Panc1 (cell line): ENCODE results near the gene HOXB13. TPM values are rescaled to one million over a fixed set of nuclear protein-coding genes. Genes with fewer than 3 reads are reported as not detected.

ENCODE experiments used
- ATAC-seq: fragments of 200-7000 bp; cut with Tn5 transposase; 2 replicates; pipeline ENCODE4 v1.9.1; 2020; ENCODE audit warnings: mild to moderate bottlenecking, moderate library complexity
- BruUV-seq: library from RNA; stranded (reverse); fragments of 400-500 nt; replicated peaks from 2 replicates; lab custom pipeline; 2021; lab: Mats Ljungman, UMichigan
- CTCF ChIA-PET: fragments of 300-600 bp; sonication (Branson Sonifier 250); formaldehyde crosslinking; loops from one replicate; lab custom pipeline; 2022; ENCODE audit warnings: antibody characterized with exemption; lab: Charles Lee
- POLR2A ChIA-PET: fragments of 300-600 bp; sonication (Branson Sonifier 250); formaldehyde crosslinking; loops from one replicate; lab custom pipeline; 2022; ENCODE audit warnings: antibody characterized with exemption; lab: Charles Lee
- DNase-seq: peaks from one replicate; pipeline ENCODE4 v3.0.0-alpha.2; 2010; ENCODE audit warnings: low read depth, low spot score
- H3K27ac ChIP-seq: 2 replicates; pipeline ENCODE4 v1.5.1; 2011; ENCODE audit warnings: mild to moderate bottlenecking, low read length, inconsistent platforms
- H3K27me3 ChIP-seq: fragments of 200-500 bp; sonication (Bioruptor generic); 2 replicates; pipeline ENCODE4 v1.6.0; 2014; ENCODE audit warnings: low read length, inconsistent platforms; ENCODE audit not compliant: control insufficient read depth, insufficient read depth
- H3K36me3 ChIP-seq: fragments of 200-500 bp; sonication (Bioruptor generic); 2 replicates; pipeline ENCODE4 v1.5.1; 2014; ENCODE audit warnings: inconsistent platforms, mild to moderate bottlenecking, low read length, moderate library complexity; ENCODE audit not compliant: control insufficient read depth, insufficient read depth
- H3K4me1 ChIP-seq: 2 replicates; pipeline ENCODE4 v1.5.1; 2011; ENCODE audit warnings: inconsistent platforms, mild to moderate bottlenecking, low read length, moderate library complexity; ENCODE audit not compliant: control insufficient read depth, insufficient read depth
- H3K4me3 ChIP-seq, 2 experiments: 2 replicates each; pipeline ENCODE4 v1.5.1; 2011 to 2012; ENCODE audit warnings: low read depth in 2 of 2, low read length in 2 of 2, mild to moderate bottlenecking in 2 of 2, inconsistent platforms in 1 of 2, moderate library complexity in 1 of 2
- H3K9me3 ChIP-seq: fragments of 200-500 bp; sonication (Bioruptor generic); 2 replicates; pipeline ENCODE4 v1.5.1; 2014; ENCODE audit warnings: low read depth, mild to moderate bottlenecking, inconsistent platforms, low read length, moderate library complexity; ENCODE audit not compliant: control insufficient read depth, insufficient read depth
- POLR2AphosphoS5 ChIP-seq: IDR thresholded peaks from 2 replicates; pipeline ENCODE4 v1.6.1; 2012; ENCODE audit warnings: mild to moderate bottlenecking, low read depth, low read length, moderate library complexity
- REST ChIP-seq, 2 experiments: IDR thresholded peaks; 2 replicates each; pipeline ENCODE4 v1.6.1; 2011 to 2012; ENCODE audit warnings: low read depth in 2 of 2, control low read depth in 1 of 2, low read length in 1 of 2, mild to moderate bottlenecking in 1 of 2, moderate library complexity in 1 of 2; ENCODE audit not compliant: insufficient read depth in 1 of 2
- SIN3A ChIP-seq: IDR thresholded peaks from 2 replicates; pipeline ENCODE4 v1.6.1; 2012; ENCODE audit warnings: low read depth, mild to moderate bottlenecking, low read length, moderate library complexity, borderline replicate concordance; ENCODE audit not compliant: insufficient read depth
- TCF7L2 ChIP-seq: IDR thresholded peaks from 2 replicates; pipeline ENCODE4 v1.6.1; 2011; ENCODE audit warnings: mild to moderate bottlenecking, low read depth, low read length, inconsistent platforms
- in situ Hi-C: cut with HindIII; loops from 2 replicates; pipeline ENCODE4 v1.10.0; 2016; ENCODE audit warnings: low sequenced_read_pairs, low pct_unique_long_range_greater_than_20kb
- intact Hi-C: fragments of 100-400 bp; cut with micrococcal nuclease; formaldehyde crosslinking; loops from one replicate; pipeline ENCODE4 v1.10.0; 2022; ENCODE audit not compliant: unreplicated experiment
- total RNA-seq: library from RNA; stranded (reverse); gene quantifications from one replicate; pipeline ENCODE4 v1.2.1, GENCODE V29; 2021; ENCODE audit not compliant: unreplicated experiment
- TF ChIP-seq, protein P1 (sequence below): fragments of 450-650 bp; IDR thresholded peaks from 2 replicates; pipeline ENCODE4 v1.5.1; 2017; ENCODE audit warnings: mild to moderate bottlenecking

Gene HOXB13
- total RNA-seq, 1 experiment from 2014 or later: 8.1 TPM

DNA sequence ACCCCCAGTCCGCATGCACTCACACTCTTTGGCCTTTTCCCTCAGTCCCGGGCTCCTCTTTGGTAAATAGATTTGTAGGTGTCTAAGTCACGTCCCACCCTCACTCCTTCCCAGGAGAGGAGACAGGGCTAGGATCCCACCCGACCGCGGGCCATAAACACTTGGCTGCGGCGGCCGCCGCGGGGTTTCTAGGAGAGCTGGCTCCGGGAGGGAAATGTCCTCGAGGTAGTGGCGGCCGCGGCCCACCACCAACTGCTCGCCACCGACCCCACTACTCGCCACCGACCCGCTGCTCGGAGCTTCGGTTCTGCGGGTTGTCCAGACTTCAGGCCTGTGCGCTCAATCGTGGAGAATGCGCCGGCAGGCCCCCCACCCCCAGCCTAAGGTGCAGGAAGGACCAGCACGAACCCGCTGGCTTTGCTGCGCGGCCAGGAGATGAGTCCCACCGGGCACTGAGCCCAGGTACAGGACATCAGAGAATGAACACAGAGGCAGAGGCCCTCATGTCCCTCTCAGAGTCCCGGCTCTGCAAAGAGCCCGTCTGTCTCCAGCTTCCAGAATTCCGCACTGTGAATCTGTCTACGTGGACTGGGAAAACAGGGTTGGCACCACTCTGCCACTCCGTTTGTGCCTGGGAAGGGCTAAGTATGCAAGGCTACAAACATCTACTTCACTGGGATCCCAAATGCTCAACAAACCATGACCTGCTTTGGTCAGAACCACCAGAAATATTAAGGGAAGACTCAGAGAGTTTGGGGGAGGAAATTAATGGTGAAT, 3.1 kb downstream of the HOXB13 start:
- Histone ChIP-seq H3K9me3 (no peaks in the 10 kb centered on the region), H3K27ac (no peak overlapping the region), H3K36me3 (no peaks in the 10 kb centered on the region), H3K27me3 (no peaks in the 10 kb centered on the region), H3K4me3 (no peak overlapping the region), H3K4me1 (peaks cover 6% of the 10 kb centered on the region; the same call in 1 of the 2 replicates)
- no peak for DNase-seq
- no TSS peak for BruUV-seq
- in situ Hi-C loops: no loop called here
- POLR2A ChIA-PET: interaction anchor here (0.5 to 0.6 kb wide), 3 partner anchors 12 to 182 kb away, joined by 3 to 11 read pairs (median 3); no protein-coding TSS in a partner anchor
- no peak for ATAC-seq
- intact Hi-C loops: loop anchor here (1.0 kb wide), 1 partner anchor 154 kb away; no protein-coding TSS in a partner anchor
- no peak for TF ChIP-seq TCF7L2
- no peak for TF ChIP-seq POLR2AphosphoS5
- TF ChIP-seq, protein P1, sequence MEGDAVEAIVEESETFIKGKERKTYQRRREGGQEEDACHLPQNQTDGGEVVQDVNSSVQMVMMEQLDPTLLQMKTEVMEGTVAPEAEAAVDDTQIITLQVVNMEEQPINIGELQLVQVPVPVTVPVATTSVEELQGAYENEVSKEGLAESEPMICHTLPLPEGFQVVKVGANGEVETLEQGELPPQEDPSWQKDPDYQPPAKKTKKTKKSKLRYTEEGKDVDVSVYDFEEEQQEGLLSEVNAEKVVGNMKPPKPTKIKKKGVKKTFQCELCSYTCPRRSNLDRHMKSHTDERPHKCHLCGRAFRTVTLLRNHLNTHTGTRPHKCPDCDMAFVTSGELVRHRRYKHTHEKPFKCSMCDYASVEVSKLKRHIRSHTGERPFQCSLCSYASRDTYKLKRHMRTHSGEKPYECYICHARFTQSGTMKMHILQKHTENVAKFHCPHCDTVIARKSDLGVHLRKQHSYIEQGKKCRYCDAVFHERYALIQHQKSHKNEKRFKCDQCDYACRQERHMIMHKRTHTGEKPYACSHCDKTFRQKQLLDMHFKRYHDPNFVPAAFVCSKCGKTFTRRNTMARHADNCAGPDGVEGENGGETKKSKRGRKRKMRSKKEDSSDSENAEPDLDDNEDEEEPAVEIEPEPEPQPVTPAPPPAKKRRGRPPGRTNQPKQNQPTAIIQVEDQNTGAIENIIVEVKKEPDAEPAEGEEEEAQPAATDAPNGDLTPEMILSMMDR: no peak
- no peak for TF ChIP-seq REST (IDR thresholded peaks at IDR 0.05; ENCODE audit: insufficient read depth in 1 of 2, low read depth in 2 of 2, low read length in 1 of 2)
- TF ChIP-seq SIN3A: no peak
- CTCF ChIA-PET: interaction anchor here (0.6 to 4.6 kb wide), 12 partner anchors 9 to 163 kb away, joined by 3 to 98 read pairs (median 6); no protein-coding TSS in a partner anchor

DNA sequence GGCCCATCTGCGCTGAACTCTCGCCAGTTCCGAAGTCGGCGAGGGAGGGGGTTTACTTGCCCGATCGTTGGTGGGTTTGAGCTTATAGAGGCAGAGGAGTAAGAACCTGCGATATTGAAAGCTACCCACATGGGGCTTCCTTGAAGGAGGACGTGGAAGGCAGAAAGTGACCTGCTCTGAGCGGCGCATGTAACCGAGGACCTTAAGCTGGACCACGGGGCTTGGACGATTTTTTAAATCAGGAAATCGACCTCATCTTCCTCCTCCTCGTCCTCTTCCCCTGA, 3.6 kb downstream of the HOXB13 start:
- DNase-seq (no peak), ATAC-seq (no peak)
- intact Hi-C loops (loop anchor here (1.0 kb wide), 1 partner anchor 154 kb away; no protein-coding TSS in a partner anchor), in situ Hi-C loops (no loop called here)
- ChIA-PET CTCF (interaction anchor here (0.6 to 4.6 kb wide), 16 partner anchors 10 to 310 kb away, joined by 3 to 98 read pairs (median 5); no protein-coding TSS in a partner anchor), POLR2A (interaction anchor here (0.6 kb wide), 2 partner anchors 12 to 183 kb away, joined by 3 to 11 read pairs; no protein-coding TSS in a partner anchor)
- TF ChIP-seq POLR2AphosphoS5: no peak
- TF ChIP-seq REST (IDR thresholded peaks at IDR 0.05; ENCODE audit: insufficient read depth in 1 of 2, low read depth in 2 of 2, low read length in 1 of 2): no peak
- TF ChIP-seq, protein P1: no peak
- no peak for TF ChIP-seq SIN3A
- TF ChIP-seq TCF7L2: no peak
- Histone ChIP-seq H3K4me1 (peaks cover 6% of the 10 kb centered on the region; the same call in 1 of the 2 replicates), H3K9me3 (no peaks in the 10 kb centered on the region), H3K27ac (no peak overlapping the region), H3K27me3 (no peaks in the 10 kb centered on the region), H3K4me3 (peak overlapping the region in 1 of 2 experiments; percentile 4; a peak in 1 of 4 replicates), H3K36me3 (no peaks in the 10 kb centered on the region)
- BruUV-seq: no TSS peak
